NT2/D1 (cell line): ENCODE measurements around the gene WDR45B.

Source experiments
- SUZ12 ChIP-seq: IDR thresholded peaks from 2 replicates; pipeline ENCODE4 v1.6.1; 2011; ENCODE audit not compliant: insufficient read length, insufficient read depth; ENCODE audit errors: extremely low read depth
- YY1 ChIP-seq: IDR thresholded peaks from 2 replicates; pipeline ENCODE4 v1.6.1; 2011; ENCODE audit not compliant: insufficient read length, insufficient read depth
- ZNF274 ChIP-seq: IDR thresholded peaks from 2 replicates; pipeline ENCODE4 v1.6.1; 2011; ENCODE audit warnings: mild to moderate bottlenecking, low read depth, low read length

GRCh38 chr17:82687871-82688270 is 39.6 kb upstream of the WDR45B start:
- TF ChIP-seq SUZ12 (no peak), ZNF274 (no peak), YY1 (no peak)
